Endometrial microvascular endothelial cells (primary cell): ENCODE data around the gene HOXA6. TPM values are rescaled to one million over a fixed set of nuclear protein-coding genes. Genes with fewer than 3 reads are reported as not detected.

Source experiments
- in situ Hi-C: cut with HindIII; loops from 2 replicates; pipeline ENCODE4 v1.10.0; 2017; ENCODE audit warnings: low sequenced_read_pairs, low pct_unique_long_range_greater_than_20kb; ENCODE audit errors: inconsistent ontology term
- total RNA-seq: library from RNA; depleted of rRNA; stranded (reverse); fragments of >200 nt; gene quantifications from one replicate; pipeline ENCODE4 v1.2.3, GENCODE V29; 2015; ENCODE audit errors: inconsistent ontology term

Gene HOXA6
- total RNA-seq, 1 donor from 2014 or later: 6.0 TPM

DNA sequence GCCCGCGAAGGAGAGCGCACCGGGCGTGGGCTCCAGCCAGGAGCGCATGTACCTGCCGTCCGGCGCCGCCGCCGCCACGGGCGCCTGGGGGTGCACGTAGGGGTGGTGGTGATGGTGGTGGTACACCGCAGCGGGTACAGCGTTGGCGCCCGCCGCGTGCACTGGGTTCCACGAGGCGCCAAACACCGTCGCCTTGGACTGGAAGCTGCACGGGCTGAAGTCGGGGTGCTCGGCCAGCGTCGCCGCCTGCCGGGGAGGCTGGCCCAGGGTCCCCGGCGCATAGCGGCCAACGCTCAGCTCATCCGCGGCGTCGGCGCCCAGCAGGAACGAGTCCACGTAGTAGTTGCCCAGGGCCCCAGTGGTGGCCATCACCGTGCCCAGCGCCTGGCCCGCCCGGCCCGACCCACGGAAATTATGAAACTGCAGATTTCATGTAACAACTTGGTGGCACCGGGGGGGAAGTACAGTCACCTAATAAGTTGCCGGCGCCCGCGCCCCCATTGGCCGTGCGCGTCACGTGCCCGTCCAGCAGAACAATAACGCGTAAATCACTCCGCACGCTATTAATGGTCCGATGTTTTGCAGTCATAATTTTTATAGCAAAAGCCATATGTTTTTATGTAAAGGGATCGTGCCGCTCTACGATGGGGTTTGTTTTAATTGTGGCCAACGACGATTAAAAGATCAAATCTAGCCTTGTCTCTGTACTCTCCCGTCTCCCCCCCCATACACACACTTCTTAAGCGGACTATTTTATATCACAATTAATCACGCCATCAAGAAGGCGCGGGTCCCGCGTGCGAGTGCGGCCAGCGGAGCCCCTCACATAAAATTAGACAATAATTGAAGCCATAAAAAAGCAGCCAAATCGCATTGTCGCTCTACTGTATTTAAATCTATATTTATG is 17.8 kb upstream of the HOXA6 start, which contains the start of gene HOXA9:
HOXA9 (minus strand) TSS at position 449 of the 907 bp plus-strand sequence; CDS start at position 369, 80 bp downstream.
- in situ Hi-C loops: no loop called here

DNA sequence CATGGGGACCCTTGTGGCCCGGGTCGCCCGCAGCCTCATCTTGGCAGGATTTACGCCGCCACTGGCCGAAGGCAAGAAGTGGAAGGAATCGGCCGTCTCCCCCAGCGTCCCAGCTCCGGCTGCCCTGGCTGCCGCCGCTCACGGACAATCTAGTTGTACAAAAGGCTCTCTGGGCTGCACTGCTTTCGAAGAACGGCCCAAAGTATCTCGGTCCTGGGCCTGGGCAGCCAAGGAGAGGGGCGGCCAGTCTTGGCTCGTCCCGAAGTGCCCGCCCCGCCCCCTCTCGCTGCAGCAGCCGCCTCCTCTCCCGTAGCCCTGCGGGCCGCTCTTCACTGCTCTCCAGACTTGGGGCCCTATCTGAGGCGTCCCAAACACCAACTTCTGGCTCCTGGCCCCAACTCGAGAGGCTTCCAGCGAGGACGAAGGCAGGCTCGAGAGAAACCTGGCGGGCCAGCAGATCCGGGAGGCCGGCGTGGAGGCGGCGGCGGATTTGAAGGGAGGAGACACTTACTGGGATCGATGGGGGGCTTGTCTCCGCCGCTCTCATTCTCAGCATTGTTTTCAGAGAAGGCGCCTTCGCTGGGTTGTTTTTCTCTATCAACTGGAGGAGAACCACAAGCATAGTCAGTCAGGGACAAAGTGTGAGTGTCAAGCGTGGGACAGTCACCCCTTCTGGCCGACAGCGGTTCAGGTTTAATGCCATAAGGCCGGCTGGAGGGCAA is 17.0 kb upstream of the HOXA6 start:
- in situ Hi-C loops: no loop called here

DNA sequence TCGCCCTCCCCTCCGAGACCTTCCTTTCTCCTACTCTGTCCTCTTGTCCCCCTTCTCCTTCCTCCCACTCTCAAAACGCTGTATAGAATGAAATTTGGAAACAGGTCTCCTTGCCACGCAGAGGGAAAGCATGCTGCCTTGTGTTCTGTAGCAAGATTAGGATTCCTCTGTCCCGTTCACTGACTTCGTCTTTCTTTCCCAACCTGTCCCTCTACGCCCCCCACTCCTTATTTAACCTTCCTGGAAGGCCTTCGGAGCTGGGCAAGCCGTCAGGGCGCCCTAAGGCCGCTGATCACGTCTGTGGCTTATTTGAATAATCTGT is 16.4 kb upstream of the HOXA6 start:
- in situ Hi-C loops: no loop called here

DNA sequence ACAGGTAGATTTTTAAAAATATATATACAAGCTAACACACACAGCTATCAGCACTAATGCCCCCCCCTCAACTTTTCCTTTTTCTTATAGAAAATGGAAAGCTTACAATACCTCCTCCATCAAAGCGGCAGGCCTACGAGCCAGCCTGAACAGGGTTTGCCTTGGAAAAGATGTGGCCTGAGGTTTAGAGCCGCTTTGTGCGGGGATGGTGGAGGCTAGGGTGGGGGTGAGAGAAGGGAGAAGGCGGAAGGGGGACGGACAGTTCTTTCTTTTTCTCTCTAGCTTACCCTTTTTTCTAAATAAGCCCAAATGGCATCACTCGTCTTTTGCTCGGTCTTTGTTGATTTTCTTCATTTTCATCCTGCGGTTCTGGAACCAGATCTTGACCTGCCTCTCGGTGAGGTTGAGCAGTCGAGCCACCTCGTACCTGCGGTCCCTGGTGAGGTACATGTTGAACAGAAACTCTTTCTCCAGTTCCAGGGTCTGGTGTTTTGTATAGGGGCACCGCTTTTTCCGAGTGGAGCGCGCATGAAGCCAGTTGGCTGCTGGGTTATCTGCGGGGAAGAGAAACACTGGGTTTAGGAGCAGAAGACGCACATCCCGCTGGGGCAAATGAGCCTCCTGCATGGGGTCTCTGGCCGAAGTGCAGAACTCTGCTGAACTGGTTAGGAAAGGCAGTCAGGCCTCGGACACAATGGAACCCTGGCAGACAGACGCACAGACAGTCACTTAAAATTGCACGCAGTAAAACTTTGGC is 15.9 kb upstream of the HOXA6 start:
- in situ Hi-C loops: no loop called here

DNA sequence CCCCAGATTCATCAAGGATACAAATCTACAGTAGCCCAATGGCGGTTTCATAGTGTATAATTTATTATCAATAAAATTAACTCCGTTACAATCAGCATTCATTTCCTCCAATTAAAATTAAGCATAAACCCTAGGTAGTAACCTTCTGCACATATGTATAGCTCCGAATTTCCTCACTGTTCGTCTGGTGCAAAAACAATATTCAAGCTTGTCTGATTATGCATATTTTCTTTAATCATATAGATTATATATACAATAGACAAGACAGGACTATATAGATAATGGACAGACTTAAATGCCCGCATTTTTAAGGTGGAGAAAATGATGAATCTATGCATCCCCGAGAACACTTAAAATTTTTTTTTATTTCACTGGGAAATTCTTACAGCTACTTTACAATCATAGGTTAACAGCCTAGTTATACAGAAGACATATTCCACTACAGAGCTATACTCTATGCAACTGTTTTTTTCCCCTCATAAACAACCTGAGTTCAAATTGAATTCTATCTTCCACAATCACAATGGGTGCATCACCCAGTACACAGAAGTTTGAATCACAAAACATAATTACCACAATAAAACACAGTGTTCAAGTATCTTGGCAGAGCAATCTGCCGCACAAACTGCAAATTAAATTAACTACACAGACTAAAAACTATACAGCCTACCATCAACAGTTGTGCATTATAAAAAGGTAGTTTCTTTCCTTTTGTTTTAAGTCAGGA is 15.2 kb upstream of the HOXA6 start:
- in situ Hi-C loops: no loop called here

DNA sequence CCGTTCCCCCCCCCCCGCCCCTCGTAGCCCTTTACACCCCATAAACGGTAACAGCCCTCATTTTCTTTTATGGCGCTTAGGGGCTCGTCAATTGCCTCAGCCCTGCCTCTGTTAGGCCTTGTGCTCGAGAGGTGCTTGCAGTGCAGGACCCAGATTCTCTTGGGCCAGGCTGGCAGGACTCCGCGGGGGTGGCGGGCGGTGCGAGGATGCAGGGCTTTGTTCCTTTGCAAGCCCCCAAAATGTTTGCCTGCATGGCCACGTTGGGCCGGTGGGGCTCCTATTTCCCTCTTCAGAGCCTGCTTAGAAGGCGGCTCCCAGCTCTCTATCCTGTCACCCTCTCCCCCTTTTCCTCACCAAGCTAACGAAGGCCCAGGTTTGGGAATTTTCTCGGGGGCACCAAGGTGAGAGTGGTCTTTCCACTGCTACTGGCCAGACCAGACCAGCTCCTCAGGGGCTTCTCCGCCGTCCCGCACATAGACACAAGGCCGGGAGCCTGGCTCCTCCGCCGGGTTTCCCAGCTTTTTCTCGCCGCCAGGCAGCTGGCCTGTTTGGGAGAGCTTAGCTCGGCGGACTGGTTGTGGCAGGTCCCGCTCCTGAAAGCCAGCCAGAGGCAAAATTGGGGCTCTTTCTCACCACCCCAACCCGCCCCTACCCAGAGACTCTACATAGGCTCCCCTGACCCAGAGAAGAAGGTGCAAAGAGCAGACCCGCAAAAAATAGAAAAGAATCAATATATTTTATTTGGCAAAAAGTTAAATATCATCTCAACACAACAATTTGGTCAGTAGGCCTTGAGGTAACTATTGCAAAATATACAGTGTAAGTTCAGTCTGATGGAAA is 14.4 kb upstream of the HOXA6 start:
- in situ Hi-C loops: no loop called here

DNA sequence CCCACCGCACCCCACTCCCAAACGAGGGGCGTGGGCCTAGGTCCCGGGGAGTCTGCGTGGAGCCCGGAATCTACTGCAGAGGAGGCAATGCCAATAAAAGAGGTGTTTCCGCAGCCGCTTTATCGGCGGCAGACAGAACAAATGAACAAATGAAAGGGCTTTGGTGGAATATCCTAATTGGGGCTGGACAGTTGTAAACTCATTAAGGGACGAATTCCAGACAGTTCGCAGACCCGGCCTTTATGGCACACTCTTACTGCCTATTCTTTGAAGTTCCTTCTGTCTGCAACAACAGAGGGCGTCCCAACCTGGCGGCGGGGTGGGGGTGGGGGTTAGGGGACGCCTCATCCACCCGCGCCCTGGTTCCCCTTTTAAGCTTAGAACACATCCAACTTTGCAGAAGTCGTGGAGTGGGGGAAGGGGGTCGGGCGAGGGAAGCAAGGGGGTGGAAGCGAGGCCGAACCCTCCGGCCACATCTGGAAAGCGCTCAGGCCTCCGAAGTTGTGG is 13.7 kb upstream of the HOXA6 start:
- in situ Hi-C loops: no loop called here

DNA sequence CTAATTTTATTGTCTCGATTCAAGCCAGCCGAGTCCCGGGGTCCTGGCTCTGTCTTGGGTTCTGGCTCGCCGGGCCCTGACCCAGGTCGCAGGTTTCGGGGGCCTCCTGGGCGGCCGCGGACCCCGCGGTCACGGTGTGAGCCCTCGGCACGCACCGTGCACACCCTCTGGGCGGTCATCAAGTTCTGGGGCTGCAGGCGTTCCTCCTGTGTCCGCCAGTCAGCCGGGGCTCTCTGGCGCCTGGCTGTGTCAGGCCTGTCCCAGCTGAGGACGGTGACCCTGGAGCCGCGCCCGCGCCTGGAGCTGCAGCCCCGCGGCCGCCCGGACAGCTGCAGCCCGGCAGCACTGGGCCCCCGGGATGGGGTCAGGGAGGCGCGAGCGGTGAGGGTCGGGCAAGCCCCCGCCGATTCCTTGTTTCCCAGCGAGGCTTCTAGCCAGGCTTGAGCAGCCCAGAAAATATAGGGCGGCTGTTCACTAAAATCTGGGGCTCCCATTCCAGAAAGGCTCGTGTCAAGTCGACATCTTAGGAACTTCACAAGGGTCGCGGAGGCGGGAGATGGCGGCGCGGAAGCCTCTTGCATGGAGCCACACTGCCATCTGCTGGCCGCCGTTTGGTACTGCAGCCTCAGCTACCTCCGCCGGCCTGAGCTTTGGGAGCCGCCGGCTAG is 13.1 kb upstream of the HOXA6 start:
- in situ Hi-C loops: no loop called here

DNA sequence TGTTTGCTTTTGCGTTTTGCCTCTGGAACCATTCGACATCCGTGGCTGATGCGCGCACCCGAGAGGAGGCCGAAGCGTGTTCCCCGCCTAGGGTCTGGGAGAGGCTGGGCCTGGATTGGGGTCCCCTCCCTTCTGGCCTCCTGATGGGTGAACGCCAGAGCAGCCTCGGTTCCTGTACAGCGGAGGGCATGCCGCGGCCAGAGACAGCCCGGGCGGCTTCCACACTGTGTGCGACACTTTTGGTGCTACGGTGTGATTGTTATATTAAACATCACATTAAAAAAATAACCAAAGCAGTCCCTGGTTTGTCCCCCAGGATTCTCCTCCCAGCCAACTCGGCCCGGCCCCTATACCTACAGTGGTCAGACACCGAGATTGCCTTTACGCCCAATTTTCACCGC is 12.6 kb upstream of the HOXA6 start:
- in situ Hi-C loops: no loop called here

DNA sequence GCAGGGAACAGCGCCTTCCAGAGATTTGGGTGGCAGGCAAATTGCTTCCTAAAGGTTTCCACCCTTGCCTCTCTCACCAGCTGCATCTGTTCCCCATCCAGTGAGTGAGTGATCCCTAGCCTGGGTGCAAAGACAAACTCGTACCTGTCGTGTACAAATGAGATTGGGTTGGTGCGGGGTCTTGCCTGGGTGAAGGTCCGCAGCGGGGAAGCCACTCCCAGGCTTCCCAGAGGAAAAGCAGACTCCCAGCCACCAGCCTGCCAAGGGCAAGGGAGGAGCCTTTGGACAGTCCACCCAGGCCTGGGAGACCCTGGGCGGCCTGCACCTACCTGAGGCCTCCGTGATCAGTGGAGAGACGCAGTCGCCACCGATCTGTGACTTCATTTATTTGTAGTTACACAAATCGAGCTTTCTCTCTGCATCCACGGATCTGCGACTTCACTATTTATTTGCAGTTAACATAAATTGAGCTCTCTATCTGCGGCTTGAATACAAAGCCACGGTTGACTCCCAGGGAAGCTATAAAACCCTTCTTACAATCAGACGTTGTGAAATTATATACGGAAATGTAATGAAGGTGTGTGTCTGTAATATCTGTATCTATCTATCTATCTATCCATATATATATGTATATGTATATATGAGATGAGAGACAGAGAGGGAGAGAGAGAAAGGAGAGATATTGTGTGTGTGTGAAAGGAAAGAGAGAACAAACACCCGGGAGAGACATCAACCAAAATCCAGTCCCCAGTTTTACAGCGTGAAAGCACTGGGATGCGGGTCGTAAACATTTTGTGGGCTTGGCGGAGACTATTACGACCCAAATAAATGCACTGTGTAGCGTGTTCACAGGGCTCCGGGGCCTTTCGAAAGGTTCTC is 11.9 kb upstream of the HOXA6 start:
- in situ Hi-C loops: no loop called here

DNA sequence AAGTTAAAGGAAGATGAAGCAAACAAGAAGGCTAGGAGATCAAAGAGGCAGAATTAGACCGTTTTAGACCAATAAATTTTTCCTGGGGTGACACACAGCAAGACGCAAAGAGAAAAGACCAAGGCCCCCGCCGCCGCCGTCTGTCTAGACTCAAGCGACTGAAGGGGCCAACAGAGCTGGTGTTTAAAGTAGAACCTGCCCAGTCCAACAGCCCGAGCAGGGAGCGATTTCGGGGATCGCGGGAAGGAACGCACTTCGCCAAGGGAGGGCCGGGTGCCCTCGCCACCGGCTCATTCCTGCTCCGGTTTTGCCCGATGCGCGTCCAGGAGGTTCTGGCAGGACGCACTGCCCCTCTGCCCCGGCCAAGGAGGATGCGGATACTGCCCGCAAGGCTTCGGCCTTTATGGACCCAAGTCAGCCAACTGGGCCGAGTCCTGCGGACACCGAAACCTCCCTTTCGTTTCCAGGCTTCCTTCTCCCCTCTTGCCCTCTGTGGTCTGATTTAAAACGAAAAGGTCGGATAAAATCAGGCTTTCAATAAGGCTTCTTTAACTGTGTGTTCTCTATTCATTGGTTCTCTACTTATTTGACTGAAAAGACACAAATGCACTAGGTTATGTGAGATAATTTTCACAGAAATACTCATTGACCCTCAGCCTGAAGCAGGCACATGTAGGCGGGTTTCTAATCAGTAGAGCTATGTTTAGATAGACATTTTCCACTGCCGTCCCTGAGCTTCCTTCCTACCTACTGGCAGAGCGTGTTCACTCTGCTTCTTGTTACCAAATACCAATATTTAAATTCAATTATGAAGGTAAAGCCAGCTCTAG is 11.1 kb upstream of the HOXA6 start:
- in situ Hi-C loops: no loop called here

DNA sequence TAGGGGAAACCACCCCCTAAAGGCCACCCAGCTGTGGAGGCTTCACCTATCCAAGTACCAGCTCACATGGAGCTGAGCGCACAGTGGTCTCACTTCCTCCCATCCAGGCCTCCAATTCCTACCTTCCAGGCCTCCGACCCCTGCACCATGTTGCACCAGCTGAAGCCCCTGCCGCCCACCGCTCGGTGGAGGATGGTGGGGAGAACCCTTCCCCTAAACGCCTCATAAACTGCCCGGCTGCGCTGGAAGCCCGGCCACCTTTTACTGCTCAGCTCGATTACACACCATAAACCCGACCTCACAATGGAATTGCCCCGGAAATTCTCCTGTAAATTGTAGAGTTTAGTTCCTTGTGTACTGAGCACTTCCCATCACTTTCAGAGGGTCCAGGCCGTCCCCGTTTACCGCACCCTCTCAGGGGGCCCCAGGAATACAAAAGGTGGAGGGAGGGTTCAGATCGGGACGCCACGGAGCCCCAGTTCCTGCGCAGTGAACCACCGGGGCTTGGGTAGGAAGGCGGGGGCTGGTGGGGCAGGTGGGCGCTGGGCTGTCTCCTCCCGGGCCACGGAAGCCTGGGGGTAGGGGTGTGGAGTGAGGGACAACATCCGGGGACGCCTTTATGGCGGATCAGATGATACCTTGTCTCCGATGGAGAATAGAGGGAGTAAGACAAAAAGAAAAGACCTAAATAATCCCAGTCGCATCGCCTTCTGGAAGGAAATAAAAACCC is 10.3 kb upstream of the HOXA6 start:
- in situ Hi-C loops: no loop called here

DNA sequence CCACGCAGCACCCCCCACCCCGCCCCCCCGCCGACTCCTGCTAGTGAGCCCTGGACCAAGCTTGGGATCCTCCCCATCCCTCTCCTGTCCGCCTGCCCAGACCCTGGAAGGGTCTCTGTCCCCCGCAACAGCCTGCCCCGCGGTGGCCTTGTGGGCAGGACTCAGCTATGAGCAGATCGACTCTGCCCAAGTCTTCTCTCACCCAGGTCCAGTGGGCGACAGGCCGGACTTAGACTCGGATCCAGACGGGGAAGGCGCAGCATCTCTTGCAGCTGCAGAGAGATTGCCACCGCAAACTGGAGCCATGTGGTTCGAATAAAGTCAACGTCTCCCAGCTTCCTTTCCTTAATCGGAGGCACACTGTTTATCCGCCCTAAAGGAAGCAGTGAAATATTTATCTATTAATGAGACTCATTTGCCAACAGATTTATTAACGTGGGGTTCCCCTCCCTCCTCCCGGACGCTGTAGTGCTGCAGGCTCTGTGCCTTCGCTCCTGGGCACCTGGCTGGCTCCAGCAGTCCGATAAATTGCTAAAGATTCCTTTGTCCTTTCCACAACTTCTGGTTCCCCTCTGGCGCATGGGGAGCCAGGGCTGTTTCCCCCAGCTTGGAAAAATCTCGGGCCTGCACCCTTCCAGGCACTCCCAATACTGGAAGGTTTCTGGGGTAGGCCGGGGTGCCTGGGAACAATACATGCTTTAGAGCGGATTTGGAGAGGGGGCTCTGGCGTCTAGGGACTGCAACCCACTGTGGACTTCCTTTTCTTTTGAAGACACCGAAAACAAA is 9.5 kb upstream of the HOXA6 start:
- in situ Hi-C loops: no loop called here

DNA sequence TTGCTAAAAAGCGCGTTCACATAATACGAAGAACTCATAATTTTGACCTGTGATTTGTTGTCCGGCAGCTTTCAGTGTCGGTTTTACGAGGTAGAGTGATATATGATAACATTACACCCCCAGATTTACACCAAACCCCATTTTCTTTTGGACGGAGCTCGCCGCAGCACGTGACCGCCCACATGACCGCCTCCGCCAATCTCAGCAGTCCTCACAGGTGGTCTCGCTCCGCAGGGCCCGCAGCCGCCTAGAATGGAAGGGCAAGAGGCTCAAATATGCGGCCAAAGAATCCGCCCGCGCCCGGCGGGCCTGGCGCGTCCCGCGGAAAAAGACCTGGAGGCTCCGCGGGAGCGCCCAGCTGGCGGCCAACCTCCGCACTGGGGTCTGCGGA is 8.9 kb upstream of the HOXA6 start, which contains the start of gene HOXA7:
HOXA7 (minus strand) TSS at position 168 of the 391 bp plus-strand sequence; CDS start at position 38, 130 bp downstream.
- in situ Hi-C loops: no loop called here
